Measurements from ENCODE around the gene ELMO3.
A peak's percentile ranks its signal among the peaks of the same experiment; 100 is the strongest.

Gene ELMO3, protein sequence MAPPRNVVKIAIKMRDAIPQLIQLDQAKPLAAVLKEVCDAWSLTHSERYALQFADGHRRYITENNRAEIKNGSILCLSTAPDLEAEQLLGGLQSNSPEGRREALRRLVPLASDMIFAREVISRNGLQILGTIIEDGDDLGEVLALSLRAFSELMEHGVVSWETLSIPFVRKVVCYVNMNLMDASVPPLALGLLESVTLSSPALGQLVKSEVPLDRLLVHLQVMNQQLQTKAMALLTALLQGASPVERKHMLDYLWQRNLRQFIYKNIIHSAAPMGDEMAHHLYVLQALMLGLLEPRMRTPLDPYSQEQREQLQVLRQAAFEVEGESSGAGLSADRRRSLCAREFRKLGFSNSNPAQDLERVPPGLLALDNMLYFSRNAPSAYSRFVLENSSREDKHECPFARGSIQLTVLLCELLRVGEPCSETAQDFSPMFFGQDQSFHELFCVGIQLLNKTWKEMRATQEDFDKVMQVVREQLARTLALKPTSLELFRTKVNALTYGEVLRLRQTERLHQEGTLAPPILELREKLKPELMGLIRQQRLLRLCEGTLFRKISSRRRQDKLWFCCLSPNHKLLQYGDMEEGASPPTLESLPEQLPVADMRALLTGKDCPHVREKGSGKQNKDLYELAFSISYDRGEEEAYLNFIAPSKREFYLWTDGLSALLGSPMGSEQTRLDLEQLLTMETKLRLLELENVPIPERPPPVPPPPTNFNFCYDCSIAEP

DNA sequence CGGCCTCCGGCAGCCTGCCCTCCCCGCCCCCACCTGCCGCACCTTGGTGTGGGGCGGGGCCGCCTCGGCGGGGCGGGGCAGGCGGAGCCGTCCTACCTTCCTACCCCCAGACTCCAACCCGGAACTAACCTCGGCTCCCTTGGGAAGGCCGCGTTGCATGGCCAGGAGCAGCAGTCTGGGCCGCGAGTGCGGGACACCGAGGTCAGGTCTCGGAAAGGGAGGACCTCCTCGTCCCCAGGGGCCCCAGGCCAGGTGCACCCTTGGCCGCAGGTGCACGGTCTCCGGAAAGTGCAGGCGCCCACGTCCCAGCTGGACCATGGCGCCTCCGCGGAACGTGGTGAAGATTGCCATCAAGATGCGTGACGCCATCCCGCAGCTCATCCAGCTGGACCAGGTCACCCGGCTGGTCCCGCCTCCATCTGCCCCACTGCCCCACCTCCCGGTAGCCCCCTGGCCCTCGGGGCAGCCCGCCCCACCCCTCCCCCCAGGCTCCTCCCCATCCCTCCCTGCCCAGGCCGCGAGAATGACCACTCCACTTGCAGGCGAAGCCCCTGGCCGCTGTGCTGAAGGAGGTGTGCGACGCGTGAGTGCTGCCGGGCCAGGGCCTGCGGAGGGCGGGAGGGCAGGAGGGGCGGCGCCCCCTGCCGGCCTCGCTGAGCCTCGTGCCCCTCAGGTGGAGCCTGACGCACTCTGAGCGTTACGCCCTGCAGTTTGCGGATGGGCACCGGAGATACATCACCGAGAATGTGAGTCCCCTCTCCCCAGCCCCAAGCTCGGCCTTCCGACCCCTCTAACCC, at the start of gene ELMO3:
TSS of gene ELMO3 (plus strand) at position 121 of the 797 bp plus-strand sequence. CDS start at position 317, 196 bp downstream.
- peak; percentile 80 for DNase-seq

DNA sequence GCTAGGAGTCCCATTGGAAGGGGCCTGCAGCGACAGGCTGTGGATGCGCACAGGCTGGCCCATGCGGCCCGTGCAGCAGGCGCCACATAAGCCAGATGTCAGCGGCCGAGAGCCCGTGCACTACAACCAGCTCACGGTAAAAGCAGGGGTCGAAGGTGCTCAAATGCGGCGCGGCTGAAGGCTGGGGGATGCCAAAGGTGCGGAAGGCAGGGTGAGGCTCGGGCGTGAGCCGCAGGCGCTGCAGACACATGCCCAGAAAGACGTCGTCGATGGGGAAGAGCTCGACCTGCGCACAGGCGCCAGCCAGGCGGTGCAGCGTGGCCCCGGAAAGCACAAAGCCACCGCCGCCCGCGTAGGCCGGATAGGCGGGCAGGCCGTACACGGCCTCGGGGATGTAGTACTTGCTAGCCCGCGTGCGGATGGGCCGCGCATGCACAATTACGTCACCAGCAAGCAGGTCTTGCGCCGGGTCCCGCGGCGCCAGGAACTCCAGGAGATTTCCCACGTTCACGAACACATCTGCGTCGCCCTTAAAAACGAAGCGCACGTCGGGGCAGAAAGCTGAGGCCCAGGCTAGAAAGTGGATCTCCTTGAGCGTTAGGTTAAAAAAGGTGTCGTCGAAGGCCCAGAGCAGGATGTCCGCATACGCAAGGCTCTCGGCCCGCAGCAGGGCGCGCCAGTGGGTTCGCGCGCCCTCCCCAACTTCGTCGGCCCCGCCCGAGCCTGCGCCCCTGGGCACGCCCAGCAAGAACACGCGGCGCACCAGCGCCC, 49.5 kb upstream of the ELMO3 start:
- no peak for DNase-seq

DNA sequence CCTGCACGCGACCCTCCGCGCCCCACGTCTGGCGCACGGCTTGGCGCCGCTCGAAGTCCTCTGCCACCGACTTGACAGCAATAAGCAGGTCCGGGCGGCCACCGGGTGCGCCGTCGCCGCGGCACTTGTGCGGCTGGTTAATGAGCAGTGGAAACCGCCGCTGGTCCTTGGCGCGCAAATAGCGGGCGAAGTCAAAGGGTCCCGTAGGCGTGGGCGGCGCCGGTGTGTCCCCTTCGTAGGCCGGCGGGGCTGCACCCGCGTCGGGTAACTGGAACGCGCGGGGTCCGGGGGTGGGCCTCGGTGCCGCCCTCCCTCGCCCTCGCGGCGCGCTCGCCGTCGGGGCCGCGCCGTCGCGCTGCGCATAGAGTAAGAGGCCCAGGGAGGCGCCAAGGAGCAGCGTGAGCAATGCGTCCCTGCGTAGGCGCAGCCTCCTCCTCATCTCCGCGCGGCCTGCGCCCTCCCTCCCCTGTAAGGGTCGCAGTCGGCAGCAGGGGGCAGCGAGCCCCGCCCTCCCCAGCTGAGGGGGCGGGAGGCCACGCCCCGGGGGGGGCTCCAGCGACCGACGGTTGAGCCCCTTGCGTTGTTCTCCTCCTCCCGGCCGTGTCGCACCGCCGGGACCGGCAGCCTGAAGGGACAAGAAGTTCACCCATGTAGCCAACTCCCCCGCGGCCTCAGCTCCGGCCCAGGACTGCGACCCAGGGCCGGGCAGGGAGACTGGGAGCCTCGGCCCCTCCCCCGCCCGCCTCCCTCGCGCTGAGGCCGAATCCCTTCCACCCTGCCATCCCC, 48.7 kb upstream of the ELMO3 start:
- peak; percentile 12 for DNase-seq

DNA sequence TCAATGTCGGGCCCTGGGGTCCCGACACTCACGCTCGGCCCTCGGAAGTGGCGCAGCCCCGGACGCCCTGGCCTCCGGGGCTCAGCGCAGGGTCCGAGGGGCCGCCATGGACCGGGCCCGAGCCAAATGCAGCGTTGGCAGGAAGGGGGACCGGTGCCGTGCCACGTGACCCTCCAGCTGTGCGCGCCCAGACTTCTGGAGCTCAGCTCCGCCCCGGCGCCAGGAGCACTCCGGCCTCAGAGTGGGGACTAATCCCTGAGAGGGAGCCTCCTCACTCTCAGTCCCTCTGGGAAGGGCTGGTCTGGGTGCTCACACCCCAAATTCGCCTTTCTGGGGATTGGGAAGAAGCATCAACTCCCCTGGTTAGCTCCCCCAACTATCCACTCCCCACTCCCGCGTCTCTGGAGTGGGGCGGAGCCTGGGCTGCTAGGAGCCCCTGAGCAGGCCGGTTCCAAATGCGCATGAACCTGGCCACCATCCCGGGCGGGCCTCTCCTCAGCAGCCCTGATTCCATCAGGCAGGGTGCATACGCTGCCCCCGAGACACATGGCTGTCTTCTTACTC, 48.0 kb upstream of the ELMO3 start, which contains the start of gene B3GNT9:
TSS of gene B3GNT9 (minus strand) at position 166 of the 564 bp plus-strand sequence. CDS start 513 bp downstream, outside the sequence.
- DNase-seq: peak; percentile 20

DNA sequence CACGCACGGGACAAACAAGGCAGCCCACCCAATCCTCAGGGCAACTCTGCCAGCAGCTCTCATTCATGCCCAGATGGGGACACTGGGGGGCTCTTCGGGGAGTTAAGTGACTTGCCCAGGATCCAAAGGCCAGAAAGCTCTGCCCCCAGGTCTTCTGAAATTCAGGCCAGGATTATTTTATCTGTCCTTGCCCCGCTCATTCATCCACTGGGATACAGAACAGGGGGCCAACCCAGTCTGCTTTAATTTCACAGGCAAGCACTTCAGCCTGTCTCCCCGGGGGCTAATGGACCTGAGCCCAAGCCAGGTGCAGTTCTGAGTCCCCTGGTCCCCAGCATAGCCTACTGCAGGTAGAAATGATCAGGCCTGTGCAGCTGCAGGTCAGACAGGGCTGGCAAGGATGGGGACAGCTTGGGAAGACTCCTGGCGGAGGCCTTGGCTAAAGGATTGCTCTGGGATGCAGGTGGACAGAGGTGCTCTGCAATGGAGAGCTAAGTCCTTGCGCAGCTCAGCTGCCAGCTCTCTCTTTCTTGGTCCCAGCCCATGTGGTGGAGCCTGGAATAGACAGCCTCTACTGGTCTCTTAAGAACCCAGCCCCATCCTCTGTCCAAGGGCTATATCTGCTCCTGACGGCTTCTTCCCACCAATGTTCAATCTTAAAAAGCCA, 47.4 kb upstream of the ELMO3 start:
- no peak for DNase-seq

DNA sequence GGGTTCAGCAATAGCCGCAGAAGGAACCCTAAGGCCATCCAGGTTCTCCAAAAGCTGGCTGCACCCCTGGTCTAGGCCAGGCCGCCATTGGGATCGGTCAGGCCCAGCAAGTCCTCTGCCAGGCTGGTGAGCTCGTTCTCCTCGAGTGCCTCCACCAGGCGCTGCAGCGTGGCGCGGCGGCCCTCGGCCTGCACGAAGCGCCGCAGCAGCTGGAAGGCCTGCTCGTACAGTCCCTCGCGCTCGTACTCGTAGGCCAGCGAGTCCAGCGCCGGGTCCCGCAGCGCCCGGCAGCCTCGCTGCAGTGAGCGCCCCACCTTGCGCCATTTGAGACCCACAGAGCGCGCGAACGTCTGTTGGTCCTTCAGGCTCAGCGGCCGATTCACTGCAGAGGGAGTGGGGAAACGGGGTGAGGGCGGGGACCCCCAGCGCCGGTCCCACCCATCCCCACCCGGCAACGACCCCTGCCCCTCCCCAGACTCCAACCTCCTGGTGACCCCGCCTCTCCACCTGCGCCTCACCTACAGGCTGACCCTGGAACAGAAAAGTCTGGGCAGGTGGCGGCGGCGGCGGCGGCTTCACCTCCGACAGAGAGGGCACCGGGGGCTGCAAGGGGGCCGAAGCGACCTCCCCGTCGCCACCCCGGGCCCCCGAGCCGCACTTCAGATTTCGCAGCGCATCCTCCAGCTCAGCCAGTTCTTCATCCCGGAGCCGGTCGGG, 44.2 kb upstream of the ELMO3 start:
- peak; percentile 28 for DNase-seq

DNA sequence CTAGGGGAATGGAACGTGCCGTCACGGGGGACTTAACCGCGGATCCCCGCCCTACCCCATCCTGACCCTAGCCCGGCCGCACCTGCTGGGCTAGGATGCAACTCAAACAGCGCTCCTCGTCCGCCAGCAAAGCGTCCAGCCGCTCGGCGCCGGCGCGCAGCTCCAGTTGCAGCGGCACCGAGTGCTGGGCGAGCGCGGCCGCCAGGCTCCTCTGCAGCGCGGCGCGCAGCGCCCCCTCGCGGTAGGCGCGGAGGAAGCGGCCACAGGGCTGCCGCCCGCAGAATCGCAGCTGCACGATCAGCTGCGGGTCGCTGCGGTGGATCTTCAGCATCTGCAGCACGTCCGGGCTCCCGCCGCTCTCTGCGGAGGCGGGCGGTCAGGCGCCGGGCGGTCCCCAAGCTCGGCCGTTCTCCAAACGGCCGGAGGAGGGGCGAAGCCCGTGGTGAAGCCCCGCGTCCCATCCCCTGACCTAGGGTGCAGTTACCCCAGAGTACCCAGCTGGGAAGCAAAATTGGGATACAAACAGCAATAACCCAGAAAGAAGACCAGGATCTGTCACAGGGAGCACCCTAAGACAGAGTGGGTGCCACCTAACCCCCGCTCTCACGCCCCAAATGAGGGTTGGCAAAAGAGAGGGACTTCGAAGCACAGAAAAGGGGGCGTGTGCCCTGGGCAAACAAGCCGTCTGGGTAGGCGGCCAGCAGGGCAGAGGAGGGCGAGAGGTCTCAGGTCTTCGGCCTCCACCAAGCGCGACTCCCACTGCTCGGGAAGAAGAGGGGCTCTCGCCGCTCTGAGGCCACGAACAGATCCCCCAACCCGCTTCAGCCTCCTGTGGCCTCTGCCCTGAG, 43.4 kb upstream of the ELMO3 start:
- DNase-seq: peak; percentile 71

DNA sequence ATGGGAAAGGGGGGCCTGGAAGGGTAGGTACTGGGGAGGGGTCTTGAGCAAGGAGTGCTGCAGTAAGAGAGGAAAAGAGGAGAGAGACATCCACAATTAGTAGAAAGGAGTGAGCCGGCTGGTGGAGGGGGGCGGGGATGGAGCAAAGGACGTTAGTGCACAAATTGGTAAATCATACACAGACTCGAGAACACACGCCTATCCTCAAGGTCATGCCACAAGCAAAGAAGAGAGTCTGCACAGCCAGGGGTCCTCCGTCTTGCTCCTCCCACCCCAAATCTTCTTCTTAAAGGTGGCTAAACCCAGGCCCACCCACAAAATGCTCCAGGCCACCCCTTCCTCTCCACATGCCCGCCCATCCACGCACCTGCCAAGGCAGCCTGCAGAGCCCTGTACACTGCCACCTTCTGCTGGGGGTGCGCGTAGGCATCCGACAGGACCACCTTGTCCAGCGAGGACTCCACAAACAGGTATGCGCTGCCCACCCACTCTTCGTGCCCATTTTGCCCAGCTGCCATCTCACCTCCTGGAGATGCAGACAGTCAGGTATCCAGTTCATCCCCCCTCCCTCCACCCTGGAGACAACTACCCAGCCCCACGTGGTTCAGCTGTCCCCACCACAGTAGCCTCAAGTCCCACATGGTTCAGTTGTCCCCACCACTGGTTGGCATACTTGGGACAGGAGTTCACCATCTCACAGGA, 42.6 kb upstream of the ELMO3 start:
- DNase-seq: no peak

DNA sequence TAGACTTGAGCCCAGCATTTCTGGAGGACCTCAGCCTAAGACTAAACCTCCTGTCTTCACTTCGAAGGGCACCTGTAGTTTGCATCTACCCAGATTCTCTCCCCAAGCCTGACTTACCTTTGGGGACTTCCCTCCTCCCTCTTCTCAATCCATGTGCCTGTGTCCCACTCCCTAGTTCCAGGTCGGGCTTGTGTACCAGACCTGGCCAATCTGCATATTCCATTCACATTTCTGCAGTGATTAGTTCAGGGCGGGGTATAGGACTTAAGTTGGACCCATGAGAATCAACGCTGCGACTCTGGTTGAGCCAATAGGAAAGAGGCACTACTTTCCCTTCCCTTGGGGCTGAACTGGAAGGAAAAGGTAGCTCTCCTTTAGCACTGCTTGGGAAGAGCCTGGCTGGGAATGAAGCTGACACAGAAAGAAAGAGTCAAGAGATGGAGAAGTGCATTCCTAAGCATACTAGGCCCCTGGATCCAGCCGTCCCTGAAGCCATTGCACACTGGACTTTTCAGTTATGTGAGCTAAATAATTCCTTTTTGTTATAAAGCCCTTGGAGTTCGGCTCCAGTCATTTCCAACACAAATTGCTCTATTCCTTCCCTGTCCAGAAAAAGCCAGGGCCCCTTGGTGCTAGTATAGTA, 41.7 kb upstream of the ELMO3 start:
- no peak for DNase-seq

DNA sequence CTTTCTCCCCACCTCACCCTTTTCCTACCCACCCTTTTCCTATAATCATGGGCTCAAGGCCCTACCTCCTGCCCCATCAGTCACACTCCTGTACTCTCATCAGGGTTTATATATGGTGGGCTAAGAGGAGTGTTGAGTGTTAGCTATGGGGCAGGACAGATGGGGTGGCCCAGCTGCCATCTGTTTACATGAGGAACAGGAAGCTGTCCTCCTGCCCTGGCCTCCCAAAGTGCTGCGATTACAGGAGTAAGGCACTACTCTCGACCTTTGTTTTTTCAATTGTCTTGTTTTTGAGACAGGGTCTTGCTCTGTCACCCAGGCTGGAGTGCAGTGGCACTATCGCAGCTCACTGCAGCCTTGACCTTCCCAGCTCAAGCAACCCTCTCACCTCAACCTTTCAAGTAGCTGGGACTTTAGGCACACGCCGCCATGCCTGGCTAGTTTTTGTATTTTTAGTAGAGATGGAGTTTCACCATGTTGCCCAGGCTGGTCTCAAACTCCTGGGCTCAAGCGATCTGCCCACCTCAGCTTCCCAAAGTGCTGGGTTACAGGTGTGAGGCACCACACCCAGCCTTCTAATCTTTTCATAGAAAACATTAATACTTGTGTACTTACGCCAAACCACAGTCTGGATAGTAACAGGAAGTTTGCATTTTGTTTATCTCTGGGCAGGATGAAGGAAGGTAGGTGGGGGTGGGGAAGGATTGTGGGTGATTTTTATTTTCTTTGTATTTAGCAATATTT, 40.9 kb upstream of the ELMO3 start:
- no peak for DNase-seq

DNA sequence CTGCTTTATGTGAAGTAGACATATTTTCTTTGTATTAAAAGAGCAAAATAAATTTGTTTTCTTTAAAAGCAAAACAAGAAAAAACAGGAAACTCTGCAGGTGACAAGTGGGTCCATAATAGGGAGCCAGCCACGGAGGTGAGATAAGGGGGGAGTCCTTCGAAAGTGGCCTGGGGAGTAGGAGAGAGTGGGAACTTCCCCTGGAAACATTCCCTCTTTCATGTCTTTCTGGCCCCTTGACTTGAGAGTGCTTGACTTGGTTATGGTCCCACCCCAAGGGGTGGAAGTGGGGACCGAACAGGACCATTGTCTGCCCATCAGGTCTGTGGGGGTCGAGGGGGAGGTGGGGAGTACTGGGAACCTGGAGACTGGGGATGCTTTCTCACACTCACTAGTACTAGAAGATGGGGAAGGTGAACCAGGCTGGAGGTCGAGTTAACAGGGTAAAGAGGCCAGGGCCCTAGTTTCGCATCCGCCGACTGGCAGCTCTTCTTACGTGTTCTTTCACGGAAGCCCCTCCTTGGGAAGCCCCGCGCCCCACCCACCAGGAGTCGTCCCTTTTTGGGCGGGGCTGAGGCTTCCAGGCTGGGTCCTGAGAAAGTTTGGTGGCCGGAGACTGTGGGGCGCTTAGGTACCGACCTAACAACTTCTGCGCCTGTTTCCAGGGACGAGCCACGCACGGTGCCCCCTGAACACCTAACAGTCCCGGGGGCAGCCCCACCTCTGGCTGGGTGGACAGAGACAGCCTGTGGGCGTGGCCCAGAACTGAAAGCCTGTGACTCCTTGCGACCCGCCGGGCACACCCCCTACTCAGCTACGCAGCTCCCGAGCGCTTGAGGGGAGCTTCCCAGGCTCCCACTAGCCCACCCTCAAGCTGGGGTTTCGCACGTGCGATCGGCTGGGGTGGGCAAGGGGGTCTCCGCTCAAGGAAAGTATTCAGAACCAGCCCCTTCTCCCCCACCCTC, 40.0 kb upstream of the ELMO3 start:
- peak; percentile 21 for DNase-seq

DNA sequence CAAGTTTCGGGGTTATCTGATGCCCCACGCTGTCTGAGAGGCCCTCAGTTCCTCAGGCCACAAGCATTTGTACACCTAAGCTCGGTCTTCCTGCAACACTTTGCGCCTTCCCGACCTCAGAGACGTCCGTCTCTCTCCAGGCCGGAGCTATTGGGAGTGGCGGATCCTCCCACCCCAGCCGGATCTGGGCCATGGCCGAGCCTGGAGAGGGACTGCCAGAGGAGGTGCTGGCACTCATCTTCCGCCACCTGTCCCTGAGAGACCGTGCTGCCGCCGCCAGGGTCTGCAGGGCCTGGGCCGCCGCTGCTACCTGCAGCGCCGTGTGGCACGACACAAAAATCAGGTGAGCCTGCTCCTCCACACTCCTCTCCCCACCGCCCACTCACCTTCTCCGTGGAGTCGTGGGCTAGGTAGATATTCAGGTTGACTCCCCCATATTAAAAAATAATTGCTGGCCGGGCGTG, 37.3 kb upstream of the ELMO3 start:
- no peak for DNase-seq

DNA sequence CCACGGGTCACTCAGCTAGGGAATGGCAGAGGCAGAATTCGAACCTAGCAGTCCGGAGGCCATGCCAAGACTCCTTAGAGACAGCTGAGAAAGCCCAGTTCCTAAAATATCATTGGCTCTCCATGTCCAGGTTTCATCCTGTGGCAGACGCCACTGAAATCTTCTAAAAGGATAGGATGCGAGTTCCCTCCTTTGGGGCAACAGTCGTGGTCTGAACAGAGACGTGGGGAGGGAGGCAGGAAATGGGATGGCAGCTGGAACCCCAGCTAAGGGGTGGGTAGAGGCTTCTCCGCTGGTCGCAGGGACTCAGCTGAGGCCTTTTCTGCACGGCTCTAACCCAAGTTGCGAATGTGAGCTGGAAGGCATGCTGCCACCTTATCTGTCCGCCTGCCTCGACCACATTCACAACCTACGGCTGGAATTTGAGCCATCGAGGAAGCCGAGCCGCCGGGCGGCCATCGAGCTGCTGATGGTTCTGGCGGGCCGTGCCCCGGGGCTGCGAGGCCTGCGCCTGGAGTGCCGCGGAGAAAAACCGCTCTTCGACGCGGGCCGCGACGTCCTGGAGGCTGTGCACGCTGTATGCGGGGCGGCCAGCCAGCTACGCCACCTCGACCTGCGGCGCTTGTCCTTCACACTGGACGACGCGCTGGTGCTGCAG, 36.3 kb upstream of the ELMO3 start:
- DNase-seq: no peak

DNA sequence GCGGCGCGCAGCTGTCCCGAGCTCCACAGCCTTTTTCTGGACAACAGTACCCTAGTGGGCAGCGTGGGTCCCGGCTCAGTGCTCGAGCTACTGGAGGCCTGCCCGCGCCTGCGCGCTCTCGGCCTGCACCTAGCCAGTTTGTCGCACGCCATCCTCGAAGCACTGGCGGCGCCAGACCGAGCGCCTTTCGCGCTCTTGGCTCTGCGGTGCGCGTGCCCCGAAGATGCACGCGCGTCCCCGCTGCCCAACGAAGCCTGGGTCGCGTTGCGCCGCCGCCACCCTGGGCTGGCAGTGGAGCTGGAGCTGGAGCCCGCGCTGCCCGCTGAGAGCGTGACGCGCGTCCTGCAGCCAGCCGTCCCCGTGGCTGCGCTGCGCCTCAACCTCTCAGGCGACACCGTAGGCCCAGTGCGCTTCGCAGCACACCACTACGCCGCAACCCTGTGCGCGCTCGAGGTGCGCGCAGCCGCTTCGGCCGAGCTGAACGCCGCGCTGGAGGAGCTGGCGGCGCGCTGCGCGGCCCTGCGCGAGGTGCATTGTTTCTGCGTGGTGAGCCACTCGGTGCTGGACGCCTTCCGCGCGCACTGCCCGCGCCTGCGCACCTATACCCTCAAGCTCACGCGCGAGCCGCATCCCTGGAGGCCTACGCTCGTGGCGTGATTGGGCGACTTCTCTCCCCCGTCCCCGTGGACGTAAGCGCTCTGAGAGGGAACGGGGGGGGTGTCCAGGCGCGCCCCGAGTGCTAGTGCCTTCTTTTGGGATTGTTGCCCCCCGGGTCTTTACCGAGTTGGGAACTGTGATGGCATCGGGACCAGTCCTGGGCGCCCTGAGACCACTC, 35.5 kb upstream of the ELMO3 start:
- DNase-seq: peak; percentile 83

Data from NCI-H146 (cell line).